Measurements from ENCODE around the gene USP7.
"Not testable (repeated sequence)": the region's sequence is repeated elsewhere in the genome, so short reads cannot be mapped to it uniquely, and the experiment has no call there.

The USP7 gene

DNA sequence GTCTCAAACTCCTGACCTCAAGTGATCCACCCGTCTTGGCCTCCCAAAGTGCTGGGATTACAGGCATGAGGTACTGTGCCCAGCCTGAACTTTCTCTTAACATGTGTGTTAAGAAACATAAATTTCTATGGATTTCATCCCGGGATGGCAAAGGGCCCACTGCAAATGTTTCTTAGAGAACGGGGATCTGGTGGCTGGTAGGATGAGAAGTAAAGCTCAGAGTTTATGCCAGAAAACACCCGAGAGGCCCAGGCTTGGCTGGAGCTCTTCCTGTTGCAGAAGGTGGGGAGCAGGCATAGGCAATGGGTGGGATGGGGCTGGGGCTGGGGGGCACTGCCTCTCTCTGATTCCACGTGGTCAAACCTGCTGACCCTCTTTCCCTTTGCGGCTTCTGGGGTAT is 89.3 kb downstream of the USP7 start:
- TF ChIP-seq, protein P1, sequence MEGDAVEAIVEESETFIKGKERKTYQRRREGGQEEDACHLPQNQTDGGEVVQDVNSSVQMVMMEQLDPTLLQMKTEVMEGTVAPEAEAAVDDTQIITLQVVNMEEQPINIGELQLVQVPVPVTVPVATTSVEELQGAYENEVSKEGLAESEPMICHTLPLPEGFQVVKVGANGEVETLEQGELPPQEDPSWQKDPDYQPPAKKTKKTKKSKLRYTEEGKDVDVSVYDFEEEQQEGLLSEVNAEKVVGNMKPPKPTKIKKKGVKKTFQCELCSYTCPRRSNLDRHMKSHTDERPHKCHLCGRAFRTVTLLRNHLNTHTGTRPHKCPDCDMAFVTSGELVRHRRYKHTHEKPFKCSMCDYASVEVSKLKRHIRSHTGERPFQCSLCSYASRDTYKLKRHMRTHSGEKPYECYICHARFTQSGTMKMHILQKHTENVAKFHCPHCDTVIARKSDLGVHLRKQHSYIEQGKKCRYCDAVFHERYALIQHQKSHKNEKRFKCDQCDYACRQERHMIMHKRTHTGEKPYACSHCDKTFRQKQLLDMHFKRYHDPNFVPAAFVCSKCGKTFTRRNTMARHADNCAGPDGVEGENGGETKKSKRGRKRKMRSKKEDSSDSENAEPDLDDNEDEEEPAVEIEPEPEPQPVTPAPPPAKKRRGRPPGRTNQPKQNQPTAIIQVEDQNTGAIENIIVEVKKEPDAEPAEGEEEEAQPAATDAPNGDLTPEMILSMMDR (IDR thresholded peaks at IDR 0.05; ENCODE audit: insufficient read depth, missing control alignments) = no peak
- FAIRE-seq (no peak), DNase-seq (ENCODE audit: insufficient read length, low spot score) (no peak)

DNA sequence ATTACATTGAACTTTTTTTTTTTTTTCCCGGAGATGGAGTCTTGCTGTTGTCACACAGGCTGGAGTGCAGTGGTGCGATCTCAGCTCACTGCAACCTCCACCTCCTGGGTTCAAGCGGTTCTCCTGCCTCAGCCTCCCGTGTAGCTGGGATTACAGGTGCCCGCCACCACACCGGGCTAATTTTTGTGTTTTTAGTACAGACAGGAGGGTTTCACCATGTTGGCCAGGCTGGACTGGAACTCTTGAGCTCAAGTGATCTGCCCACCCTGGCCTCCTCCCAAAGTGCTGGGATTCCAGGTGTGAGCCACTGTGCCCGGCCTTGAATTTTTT is 89.9 kb downstream of the USP7 start:
- FAIRE-seq = not testable (repeated sequence)

DNA sequence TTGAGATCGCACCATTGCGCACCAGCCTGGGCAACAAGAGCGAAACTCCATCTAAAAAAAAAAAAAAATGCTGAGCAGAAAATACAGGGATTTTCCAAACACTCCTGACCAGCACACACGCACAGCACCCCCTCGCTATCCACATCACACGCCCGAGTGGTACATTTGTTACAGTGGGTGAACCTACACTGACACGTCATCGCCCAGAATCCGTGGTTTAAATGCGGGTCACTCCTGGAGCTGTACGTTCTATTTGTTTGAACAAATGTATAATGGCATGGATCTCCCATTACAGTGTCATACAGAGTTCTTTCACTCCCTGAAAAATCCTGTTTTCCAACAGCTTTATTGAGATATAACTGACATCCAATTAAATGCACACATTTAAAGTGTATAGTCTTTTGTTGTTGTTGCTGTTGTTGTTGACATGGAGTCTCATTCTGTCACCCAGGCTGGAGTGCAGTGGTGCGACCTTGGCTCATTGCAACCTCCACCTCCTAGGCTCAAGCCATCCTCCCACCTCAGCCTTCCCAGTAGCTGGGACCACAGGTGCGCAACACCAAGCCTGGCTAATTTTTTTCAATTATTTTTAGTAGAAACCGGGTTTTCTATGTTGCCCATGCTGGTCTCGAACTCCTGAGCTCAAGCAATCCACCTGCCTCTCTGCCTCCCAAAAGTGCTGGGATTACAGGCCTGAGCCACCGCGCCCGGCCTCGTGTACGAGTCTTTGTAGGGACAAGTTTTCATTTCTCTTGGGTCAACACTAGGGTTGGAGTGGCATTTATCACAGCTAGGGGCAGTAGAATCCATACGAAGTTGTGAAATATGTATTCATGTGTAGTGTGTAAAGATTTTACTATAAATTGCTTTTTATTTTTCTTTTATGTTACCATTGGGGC is 90.5 kb downstream of the USP7 start:
- TF ChIP-seq, protein P1 (IDR thresholded peaks at IDR 0.05; ENCODE audit: insufficient read depth, missing control alignments) = no peak
- FAIRE-seq (no peak), DNase-seq (ENCODE audit: insufficient read length, low spot score) (no peak)

More for the DNA sequence above, 89.9 kb downstream of the USP7 start:
- not testable (repeated sequence) for DNase-seq (ENCODE audit: insufficient read length, low spot score)

DNA sequence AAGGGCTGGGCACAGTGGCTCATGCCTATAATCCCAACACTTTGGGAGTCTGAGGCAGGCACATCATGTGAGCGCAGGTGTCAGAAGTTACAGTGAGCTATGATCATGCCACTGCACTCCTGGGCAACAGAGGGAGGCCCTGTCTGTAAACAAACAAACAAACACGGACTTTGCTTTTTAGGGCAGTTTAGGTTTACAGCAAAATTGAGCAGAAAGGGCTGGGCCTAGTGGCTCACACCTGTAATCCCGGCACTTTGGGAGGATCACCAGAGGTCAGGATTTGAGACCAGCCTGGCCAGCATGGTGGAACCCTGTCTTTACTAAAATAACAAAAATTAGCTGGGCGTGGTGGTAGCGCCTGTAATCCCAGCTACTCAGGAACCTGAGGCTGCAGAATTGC is 91.6 kb downstream of the USP7 start:
- TF ChIP-seq, protein P1 (IDR thresholded peaks at IDR 0.05; ENCODE audit: insufficient read depth, missing control alignments) = no peak
- FAIRE-seq = no peak
- no peak for DNase-seq (ENCODE audit: insufficient read length, low spot score)

DNA sequence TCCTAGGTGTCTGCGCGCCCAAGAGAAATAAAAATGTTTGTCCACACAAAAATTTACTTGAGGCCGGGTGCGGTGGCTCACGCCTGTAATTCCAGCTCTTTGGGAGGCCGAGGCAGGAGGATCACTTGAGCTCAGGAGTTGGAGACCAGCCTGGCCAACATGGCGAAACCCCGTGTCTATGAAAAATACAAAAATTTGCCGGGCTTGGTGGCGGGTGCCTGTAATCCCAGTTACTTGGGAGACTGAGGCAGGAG is 93.8 kb downstream of the USP7 start:
- not testable (repeated sequence) for FAIRE-seq; DNase-seq (ENCODE audit: insufficient read length, low spot score)

DNA sequence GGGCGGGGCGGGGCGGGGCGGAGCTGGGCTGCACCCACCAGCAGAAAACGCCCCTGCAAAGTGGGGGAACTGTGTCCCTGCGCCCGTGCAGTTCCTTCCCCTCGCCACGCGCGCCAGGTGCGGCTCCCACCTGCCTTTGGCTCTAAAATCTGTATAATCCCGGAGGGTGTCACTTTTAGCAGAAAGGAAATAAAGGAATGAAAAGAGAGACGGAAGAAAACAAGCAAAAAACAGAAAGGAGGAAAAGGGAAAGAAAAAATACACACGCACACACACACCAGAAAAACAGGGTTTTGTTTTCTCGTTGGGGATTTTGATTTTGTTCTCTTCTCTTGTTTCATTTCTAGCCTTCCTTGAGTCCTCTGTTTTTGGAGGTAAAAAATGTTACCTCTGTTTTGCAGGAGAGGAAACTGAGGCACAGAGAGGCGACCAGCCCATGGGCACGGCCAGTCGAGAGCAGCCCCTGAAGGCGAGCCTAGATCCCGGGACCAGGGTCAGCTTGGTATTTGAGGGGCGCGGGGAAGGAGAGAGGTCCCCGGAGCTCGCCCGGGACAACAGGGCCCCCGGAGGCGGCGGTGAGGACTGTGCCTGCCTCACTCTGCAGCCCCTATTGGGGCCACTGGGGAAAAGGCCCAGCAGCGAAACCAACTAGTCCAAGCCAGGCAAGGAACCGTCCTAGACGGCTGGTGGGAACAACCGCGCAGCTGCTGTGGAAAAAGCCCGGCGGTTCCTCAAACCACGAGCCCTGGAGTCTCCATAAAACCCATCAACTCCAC is 94.3 kb downstream of the USP7 start:
- no peak for FAIRE-seq
- TF ChIP-seq, protein P1 (IDR thresholded peaks at IDR 0.05; ENCODE audit: insufficient read depth, missing control alignments) = no peak
- DNase-seq (ENCODE audit: insufficient read length, low spot score) = no peak

DNA sequence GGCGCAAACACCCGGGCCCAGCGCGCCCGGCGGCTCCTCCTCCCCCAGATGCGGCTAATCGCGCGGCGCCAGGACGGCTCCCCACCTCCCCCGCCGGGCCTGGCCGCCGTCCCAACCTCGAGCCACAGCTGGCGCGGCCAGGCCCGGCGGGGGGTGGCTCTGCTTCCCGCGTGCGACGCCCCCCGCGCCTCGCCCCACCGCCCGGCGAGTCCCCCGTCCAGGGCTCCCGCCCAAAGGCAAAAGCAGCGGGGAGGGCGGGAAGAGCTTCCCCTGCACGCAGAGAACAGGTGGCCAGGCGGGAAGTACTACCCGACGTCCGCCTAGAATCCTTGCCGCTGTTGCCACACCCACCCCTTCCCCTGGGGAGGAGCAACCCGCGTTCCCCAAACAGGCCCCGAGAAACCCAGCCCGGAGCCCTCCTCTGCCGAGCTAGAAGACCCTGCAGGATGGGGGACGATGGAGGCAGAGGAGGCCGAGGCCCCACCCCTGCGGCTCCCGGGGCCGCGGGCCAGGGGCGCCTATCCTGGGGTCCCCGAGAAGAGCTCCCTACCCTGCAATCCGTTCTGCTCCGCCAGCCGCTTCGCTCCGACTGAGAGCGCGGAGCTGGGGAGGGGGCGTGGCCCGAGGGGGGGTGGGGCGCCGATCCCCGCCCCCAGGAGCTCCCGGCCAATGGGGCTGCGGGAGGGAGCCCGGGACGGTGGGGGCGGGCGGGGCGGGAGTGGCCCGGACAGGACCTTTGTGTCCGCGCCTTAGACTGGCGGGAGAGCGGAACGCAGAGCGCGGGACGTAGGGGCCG is 95.1 kb downstream of the USP7 start, which contains the start of gene CARHSP1:
Gene CARHSP1 (minus strand): TSS at position 591 of the 796 bp plus-strand sequence. CDS start 9,678 bp downstream, outside the sequence.
- DNase-seq (ENCODE audit: insufficient read length, low spot score) (peak; percentile 94), FAIRE-seq (no peak)
- TF ChIP-seq, protein P1 (IDR thresholded peaks at IDR 0.05; ENCODE audit: insufficient read depth, missing control alignments) = no peak

Measured in D721Med (cell line).